ENCODE measurements around the gene HKDC1. TPM values are rescaled to one million over a fixed set of nuclear protein-coding genes. Genes with fewer than 3 reads are reported as not detected.

HKDC1 gene, protein sequence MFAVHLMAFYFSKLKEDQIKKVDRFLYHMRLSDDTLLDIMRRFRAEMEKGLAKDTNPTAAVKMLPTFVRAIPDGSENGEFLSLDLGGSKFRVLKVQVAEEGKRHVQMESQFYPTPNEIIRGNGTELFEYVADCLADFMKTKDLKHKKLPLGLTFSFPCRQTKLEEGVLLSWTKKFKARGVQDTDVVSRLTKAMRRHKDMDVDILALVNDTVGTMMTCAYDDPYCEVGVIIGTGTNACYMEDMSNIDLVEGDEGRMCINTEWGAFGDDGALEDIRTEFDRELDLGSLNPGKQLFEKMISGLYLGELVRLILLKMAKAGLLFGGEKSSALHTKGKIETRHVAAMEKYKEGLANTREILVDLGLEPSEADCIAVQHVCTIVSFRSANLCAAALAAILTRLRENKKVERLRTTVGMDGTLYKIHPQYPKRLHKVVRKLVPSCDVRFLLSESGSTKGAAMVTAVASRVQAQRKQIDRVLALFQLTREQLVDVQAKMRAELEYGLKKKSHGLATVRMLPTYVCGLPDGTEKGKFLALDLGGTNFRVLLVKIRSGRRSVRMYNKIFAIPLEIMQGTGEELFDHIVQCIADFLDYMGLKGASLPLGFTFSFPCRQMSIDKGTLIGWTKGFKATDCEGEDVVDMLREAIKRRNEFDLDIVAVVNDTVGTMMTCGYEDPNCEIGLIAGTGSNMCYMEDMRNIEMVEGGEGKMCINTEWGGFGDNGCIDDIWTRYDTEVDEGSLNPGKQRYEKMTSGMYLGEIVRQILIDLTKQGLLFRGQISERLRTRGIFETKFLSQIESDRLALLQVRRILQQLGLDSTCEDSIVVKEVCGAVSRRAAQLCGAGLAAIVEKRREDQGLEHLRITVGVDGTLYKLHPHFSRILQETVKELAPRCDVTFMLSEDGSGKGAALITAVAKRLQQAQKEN
- 10 to 100 TPM in 1 of 2 donors, 1 to 10 TPM in 1; 3.3 to 23.1 TPM for total RNA-seq

DNA sequence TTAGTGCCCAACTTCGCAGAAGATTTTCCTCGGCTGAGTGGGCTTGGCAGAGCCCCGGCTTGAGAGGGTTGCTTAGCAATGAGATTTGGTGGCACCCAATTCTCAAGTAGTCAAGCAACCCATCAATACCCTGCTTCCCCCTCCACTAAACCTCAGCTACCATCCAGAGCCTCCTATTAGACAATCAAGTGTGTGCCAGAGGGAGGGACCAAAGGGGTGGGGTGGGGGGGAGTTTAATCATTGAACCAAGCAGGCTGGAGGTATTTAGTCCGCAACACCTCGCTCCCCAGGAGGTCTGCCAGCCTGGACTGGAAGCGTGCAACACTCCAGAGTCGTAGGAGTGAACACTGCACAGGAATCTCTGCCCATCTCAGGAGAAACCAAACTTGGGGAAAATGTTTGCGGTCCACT lies at the start of gene HKDC1:
TSS of gene HKDC1 (plus strand) at position 292 of the 411 bp plus-strand sequence. CDS start at position 396, 104 bp downstream.

DNA sequence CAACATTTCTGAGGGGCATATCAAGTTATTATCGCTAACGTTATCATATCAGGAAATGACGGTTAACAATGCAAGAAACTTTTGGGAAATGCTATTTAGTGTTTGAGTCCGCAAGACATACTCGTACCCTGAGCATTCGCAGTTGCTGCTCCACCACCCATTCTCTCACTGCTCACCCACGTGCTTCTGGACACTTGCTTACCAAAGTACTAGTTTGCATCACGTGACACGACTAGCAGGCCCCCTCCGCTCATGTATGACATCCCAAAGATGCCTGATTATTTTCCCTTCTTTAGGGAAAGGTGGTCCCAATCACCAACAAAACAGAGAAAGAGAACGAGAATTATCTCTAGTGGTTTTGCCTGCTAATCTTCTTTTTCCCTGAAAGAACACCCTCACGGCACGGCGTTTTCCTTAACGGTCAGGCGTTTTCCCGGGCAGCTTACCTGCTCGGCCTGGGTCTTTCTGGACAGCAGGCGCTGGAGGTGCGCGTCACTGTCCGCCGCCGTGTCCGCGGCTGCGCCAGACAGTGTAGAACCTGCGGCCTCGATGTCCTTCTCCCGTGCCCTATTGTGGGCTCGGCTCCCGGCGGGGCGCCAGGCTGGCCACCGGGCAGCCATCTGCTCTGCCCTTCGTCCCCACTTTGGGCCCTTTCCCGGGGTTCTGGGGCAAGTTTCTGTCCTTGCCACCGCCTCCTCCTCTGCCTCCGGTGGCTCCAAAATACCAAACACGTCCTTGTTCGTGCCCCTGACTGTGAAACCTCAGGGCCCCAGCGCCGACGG lies 40.2 kb upstream of the HKDC1 start, which contains the start of gene SUPV3L1:
TSS of gene SUPV3L1 (plus strand) at position 492 of the 782 bp plus-strand sequence. CDS start at position 550, 58 bp downstream.

DNA sequence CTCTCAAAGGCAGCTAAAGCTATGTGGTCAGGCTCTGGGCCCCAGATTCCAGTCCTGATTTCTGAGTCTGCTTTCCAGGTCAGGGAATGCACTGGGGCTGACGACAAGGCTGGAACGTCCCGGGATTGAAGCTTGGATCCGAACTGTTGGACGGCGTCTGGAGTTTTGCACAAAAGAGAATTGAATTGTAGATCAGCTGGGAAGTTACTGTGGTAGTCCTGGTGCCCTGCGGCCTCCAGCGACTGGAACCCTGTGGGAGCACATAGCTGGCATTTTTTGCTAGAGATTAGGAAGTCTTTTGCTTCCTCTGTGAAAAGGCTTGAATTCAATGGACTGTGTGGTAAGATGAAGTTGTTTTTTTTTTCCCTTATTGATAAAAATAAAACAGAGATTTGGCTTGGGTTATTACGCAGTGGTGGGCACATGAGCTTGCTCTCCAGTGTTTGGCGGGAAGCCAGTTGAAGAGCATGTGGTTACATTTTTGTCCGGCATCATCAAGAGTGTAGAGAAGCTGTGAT lies 58.4 kb downstream of the HKDC1 start, which contains the start of gene HK1:
TSS of gene HK1 (plus strand) at position 51 of the 518 bp plus-strand sequence.

Other genes with a start within 250 kb of the HKDC1 start
- gene KIFBP, start 231.5 kb upstream of the HKDC1 start, total RNA-seq, result 10 to 100 TPM; 48.2 to 58.9 TPM
- 10 to 100 TPM; 43.6 to 52.0 TPM for gene SRGN, start 132.2 kb upstream of the HKDC1 start, total RNA-seq
- gene VPS26A, start 96.2 kb upstream of the HKDC1 start, total RNA-seq, result 10 to 100 TPM; 33.7 to 47.6 TPM
- gene SUPV3L1, start 40.1 kb upstream of the HKDC1 start, total RNA-seq, result 10 to 100 TPM; 25.5 to 39.3 TPM
- 10 to 100 TPM; 48.2 to 89.2 TPM for gene HK1, start 58.2 kb downstream of the HKDC1 start, total RNA-seq
- 1 to 10 TPM in 1 of 2 donors, under 1 TPM in 1; 0.33 to 1.0 TPM for gene TACR2, start 196.6 kb downstream of the HKDC1 start, total RNA-seq
- 10 to 100 TPM in 1 of 2 donors, 1 to 10 TPM in 1; 5.3 to 32.7 TPM for gene TSPAN15, start 231.1 kb downstream of the HKDC1 start, total RNA-seq